ENCODE measurements around the gene H2BK1.

The H2BK1 gene

DNA sequence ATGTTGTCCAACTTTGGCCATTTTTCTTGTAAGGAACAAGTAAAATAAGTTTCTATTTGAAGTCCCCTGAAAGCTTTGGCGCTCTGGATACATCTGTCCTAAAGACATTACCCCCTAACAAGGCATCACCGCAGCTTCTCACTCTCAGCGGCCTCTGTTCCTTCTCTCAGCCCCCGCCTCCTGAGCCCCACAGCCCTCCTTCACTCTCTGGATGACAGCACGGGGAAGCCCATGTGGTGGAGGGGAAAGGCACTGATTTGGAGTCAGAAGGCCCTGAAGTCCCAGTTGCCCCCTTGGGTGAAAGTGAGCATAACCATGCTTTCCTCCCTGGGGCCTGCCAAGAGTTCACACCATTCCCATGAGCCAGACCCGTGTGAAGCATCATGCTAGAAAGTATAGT, 4.6 kb downstream of the H2BK1 start:
- no peak for TF ChIP-seq EP300 (IDR thresholded peaks at IDR 0.05; ENCODE audit: borderline replicate concordance)
- TF ChIP-seq REST (IDR thresholded peaks at IDR 0.05; ENCODE audit: low read depth): no peak

DNA sequence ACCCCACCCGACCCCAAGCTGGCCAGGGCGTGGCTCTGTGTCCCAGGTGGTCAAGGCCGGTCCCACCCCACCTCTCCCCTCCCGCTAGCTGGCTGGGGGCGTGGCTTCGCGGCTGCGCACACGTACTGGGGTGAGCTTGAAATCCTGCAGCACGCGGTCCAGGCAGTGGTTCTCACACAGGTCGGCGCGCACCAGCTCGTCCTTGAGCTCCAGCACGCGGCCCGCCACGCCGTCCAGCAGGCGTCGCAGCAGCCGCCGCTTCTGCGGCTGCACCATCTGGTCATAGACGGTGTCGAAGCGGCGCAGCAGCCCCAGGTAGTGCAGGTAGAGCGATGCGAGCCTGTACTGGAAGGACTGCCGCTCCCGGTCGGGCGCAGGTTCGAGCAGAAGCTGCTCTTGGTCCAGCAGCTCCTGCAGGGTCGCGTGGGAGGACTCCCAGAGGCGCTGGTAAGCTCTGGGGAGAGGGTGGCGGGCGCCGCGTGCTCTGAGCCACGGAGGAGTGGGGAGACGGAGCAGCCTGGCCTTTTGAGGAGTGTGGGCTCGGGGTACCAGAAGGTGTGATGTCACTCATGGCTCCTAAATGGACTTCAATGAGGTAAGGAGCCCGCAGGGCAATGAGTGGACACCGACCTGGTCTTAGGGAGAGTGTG, 5.8 kb downstream of the H2BK1 start:
- TF ChIP-seq YY1 (IDR thresholded peaks at IDR 0.05; ENCODE audit: low read depth) (no peak), CREB1 (IDR thresholded peaks at IDR 0.05; ENCODE audit: low read depth) (no peak), CEBPB (IDR thresholded peaks at IDR 0.05) (no peak), RAD21 (IDR thresholded peaks at IDR 0.05; ENCODE audit: low read depth) (no peak), EGR1 (IDR thresholded peaks at IDR 0.05) (no peak), ZBTB7A (IDR thresholded peaks at IDR 0.05; ENCODE audit: low read depth) (no peak), REST (IDR thresholded peaks at IDR 0.05; ENCODE audit: low read depth) (no peak), FOXM1 (IDR thresholded peaks at IDR 0.05; ENCODE audit: borderline replicate concordance, low read depth) (no peak)
- TF ChIP-seq, protein P1, sequence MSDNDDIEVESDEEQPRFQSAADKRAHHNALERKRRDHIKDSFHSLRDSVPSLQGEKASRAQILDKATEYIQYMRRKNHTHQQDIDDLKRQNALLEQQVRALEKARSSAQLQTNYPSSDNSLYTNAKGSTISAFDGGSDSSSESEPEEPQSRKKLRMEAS (IDR thresholded peaks at IDR 0.05): no peak
- TF ChIP-seq, protein P2, sequence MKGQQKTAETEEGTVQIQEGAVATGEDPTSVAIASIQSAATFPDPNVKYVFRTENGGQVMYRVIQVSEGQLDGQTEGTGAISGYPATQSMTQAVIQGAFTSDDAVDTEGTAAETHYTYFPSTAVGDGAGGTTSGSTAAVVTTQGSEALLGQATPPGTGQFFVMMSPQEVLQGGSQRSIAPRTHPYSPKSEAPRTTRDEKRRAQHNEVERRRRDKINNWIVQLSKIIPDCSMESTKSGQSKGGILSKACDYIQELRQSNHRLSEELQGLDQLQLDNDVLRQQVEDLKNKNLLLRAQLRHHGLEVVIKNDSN (IDR thresholded peaks at IDR 0.05): no peak

DNA sequence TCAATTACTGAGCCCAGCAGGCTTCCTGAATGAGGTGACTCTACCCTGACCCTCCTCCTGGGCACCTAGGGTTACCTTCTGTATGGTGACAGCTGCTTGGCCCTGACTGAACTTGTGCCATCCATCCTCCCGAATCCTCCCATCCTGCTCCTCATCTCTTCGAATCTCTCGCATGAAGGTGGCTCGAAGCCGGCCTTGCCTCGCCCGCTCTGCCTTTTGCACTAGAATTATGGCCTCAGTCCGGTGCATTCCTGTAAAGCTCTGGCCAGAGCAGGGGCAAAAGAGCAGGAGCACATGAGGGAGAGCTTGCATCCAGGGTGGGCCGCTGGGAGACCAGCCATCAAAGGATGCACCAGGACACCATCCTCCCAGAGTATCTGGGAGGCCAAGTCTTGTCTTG, 7.5 kb downstream of the H2BK1 start:
- TF ChIP-seq TAF1 (IDR thresholded peaks at IDR 0.05; ENCODE audit: low read depth) (no peak), CEBPB (IDR thresholded peaks at IDR 0.05) (no peak), TEAD4 (IDR thresholded peaks at IDR 0.05) (no peak), REST (IDR thresholded peaks at IDR 0.05; ENCODE audit: low read depth) (no peak), RAD21 (IDR thresholded peaks at IDR 0.05; ENCODE audit: low read depth) (no peak), EGR1 (IDR thresholded peaks at IDR 0.05) (no peak), NFIC (IDR thresholded peaks at IDR 0.05) (no peak), FOXM1 (IDR thresholded peaks at IDR 0.05; ENCODE audit: borderline replicate concordance, low read depth) (no peak), ZBTB7A (IDR thresholded peaks at IDR 0.05; ENCODE audit: low read depth) (no peak), TCF12 (IDR thresholded peaks at IDR 0.05; ENCODE audit: low read depth) (no peak), EP300 (IDR thresholded peaks at IDR 0.05; ENCODE audit: borderline replicate concordance) (no peak)
- TF ChIP-seq, protein P2 (IDR thresholded peaks at IDR 0.05): no peak

GRCh38 chr7:151201751-151202150, 8.5 kb downstream of the H2BK1 start:
- TF ChIP-seq, protein P1 (IDR thresholded peaks at IDR 0.05): no peak

DNA sequence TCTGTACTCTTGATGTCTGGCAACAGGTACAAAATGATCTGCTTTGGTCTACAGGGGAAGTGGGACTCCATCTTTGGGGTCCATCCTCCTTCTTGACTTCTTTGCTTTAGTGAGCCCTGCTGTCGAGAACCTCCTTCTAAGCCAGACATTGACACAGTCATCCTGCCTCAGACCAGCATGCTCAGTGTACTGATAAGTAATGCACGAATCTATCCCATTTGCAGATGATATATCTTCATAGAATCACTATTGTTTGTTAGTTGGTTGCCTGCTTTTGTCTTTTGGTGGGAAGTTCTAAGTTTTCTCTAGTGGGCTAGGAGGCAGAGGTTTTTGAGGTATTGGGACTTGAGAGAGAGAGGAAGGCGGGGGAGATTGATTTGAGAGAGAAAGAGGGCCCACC, 8.9 kb downstream of the H2BK1 start:
- TF ChIP-seq EP300 (IDR thresholded peaks at IDR 0.05; ENCODE audit: borderline replicate concordance) (no peak), CEBPB (IDR thresholded peaks at IDR 0.05) (no peak), ZBTB7A (IDR thresholded peaks at IDR 0.05; ENCODE audit: low read depth) (no peak), REST (IDR thresholded peaks at IDR 0.05; ENCODE audit: low read depth) (no peak), TEAD4 (IDR thresholded peaks at IDR 0.05) (no peak), YY1 (IDR thresholded peaks at IDR 0.05; ENCODE audit: low read depth) (no peak)
- TF ChIP-seq, protein P2 (IDR thresholded peaks at IDR 0.05): no peak

Data from Ishikawa (cell line).